Spleen (tissue), 11 donors: ENCODE measurements around the gene HMOX2. TPM values are rescaled to one million over a fixed set of nuclear protein-coding genes. Genes with fewer than 3 reads are reported as not detected.

Source experiments
- DNase-seq: peaks from one replicate; pipeline ENCODE4 v3.0.0-alpha.2; 2020
- H3K27ac ChIP-seq, 8 donors: fragments of 200-600 bp; sonication (generic) in 7 of 8; 1 replicate in 4 of 8; 2 replicates in 4 of 8; pipeline versions ENCODE4 v1.5.0 to v1.8.0; 2016 to 2021; ENCODE audit warnings: inconsistent platforms in 4 of 8, mild to moderate bottlenecking in 4 of 8, moderate library complexity in 1 of 8
- H3K27me3 ChIP-seq, 7 donors: fragments of 200-600 bp; sonication (generic) in 6 of 7; replicated peaks in 1 of 7; 1 replicate in 4 of 7; 2 replicates in 3 of 7; pipeline versions ENCODE4 v1.5.0 to v1.8.0; 2016 to 2021; ENCODE audit warnings: inconsistent platforms in 3 of 7, mild to moderate bottlenecking in 1 of 7
- H3K36me3 ChIP-seq, 6 donors: fragments of 200-600 bp; sonication (generic) in 5 of 6; 1 replicate in 4 of 6; 2 replicates in 2 of 6; pipeline versions ENCODE4 v1.5.0 to v1.8.0; 2016 to 2021; ENCODE audit warnings: inconsistent platforms in 2 of 6
- H3K4me1 ChIP-seq, 6 donors: fragments of 200-600 bp; sonication (generic) in 5 of 6; 1 replicate in 3 of 6; 2 replicates in 3 of 6; pipeline versions ENCODE4 v1.5.0 to v1.8.0; 2016 to 2021; ENCODE audit warnings: inconsistent platforms in 3 of 6
- H3K4me3 ChIP-seq, 8 donors: fragments of 200-600 bp; sonication (generic) in 7 of 8; 1 replicate in 4 of 8; 2 replicates in 4 of 8; pipeline versions ENCODE4 v1.5.0 to v1.8.0; 2016 to 2021; ENCODE audit warnings: inconsistent platforms in 4 of 8, mild to moderate bottlenecking in 4 of 8, moderate library complexity in 2 of 8
- H3K9me3 ChIP-seq, 8 donors: fragments of 200-600 bp; sonication (generic) in 7 of 8; 1 replicate in 4 of 8; 2 replicates in 4 of 8; pipeline versions ENCODE4 v1.5.0 to v1.8.0; 2016 to 2021; ENCODE audit warnings: inconsistent platforms in 4 of 8
- CTCF ChIP-seq, 11 experiments: fragments of 200-600 bp in 7 of 11; fragments of 450-650 bp in 4 of 11; sonication (generic) in 4 of 11; IDR thresholded peaks in 8 of 11; conservative IDR thresholded peaks in 3 of 11; 1 replicate in 7 of 11; 2 replicates in 4 of 11; pipeline versions ENCODE4 v1.4.0 to v1.8.0; 2016 to 2021; ENCODE audit warnings: antibody characterized with exemption in 11 of 11, inconsistent platforms in 4 of 11, mild to moderate bottlenecking in 1 of 11
- POLR2A ChIP-seq, 3 donors: fragments of 450-650 bp; IDR thresholded peaks; one replicate each; pipeline ENCODE4 v1.5.1; 2017; ENCODE audit warnings: antibody characterized with exemption in 3 of 3, mild to moderate bottlenecking in 1 of 3
- POLR2AphosphoS5 ChIP-seq, 3 donors: sonication (generic); formaldehyde crosslinking; IDR thresholded peaks; one replicate each; pipeline ENCODE4 v1.5.1; 2017; ENCODE audit warnings: antibody characterized with exemption in 3 of 3
- WGBS, 5 donors: extraction: QIAGEN DNeasy Blood & Tissue Kit in 3 of 5; methylation state at CpG; one replicate each; pipeline versions ENCODE4 v1.1.5 to v1.1.7; 2013 to 2018; 5-methylcytosine and 5-hydroxymethylcytosine counted together
- intact Hi-C: fragments of 100-400 bp; cut with DNase I; formaldehyde crosslinking; loops from one replicate; pipeline ENCODE4 v1.15.0; 2023; ENCODE audit warnings: low total_unique reads
- polyA plus RNA-seq, 3 donors: library from polyadenylated mRNA; stranded (reverse); fragments of 200-250 nt; gene quantifications; one replicate each; pipeline ENCODE4 v1.2.1, GENCODE V29; 2013
- total RNA-seq, 7 donors: library from RNA; depleted of rRNA in 3 of 7; stranded (reverse); fragments of >200 nt in 3 of 7; fragmentation: NEBNext Ultra II Directional in 4 of 7; extraction: Animal tissue kit (Norgen Biotek cat#: 25700) in 4 of 7; gene quantifications; one replicate each; pipeline versions ENCODE4 v1.1.0 to v1.2.1, GENCODE V29; 2016 to 2021
- donor health status: healthy with polysubstance abuse.
- donor health status: DM: no; HTN: no; CAD: no; lungs with moderate emphysema.
- donor health status: DM: no; HTN: no; CAD: no.
- donor health status: Bipolar disorder and iron deficiency.
- donor health status: healthy.
- donor health status: DM: no; HTN: no; CAD: no.
- donor health status: DM: yes; HTN: yes; CAD: no.

The HMOX2 gene
- total and polyA plus RNA-seq, 10 donors: 26.6 to 73.8 (median 53.3) TPM

- Histone ChIP-seq H3K27me3 (no peaks in the 10 kb centered on the region), H3K4me3 (no peak overlapping the region), H3K27ac (no peak overlapping the region), H3K4me1 (no peaks in the 10 kb centered on the region), H3K9me3 (no peaks in the 10 kb centered on the region), H3K36me3 (peaks cover 3 to 100% (median 82%) of the 10 kb centered on the region in 6 donors)
- intact Hi-C loops: no loop called here
- 95 to 100% (median 98%) methylated on average over 3 of the region's 3 CpGs for WGBS, 5 donors
- no peak for DNase-seq
- TF ChIP-seq CTCF (IDR thresholded peaks at IDR 0.05 in 8 of 11, conservative IDR thresholded peaks at IDR 0.05 in 3 of 11) (no peak), POLR2A (IDR thresholded peaks at IDR 0.05) (no peak), POLR2AphosphoS5 (IDR thresholded peaks at IDR 0.05) (no peak)
Observed at GRCh38 chr16:4437366-4437765, 38.8 kb upstream of the HMOX2 start.

- H3K36me3 ChIP-seq: peaks cover 3 to 100% (median 98%) of the 10 kb centered on the region in 6 donors
- intact Hi-C loops: no loop called here
- TF ChIP-seq POLR2AphosphoS5 (IDR thresholded peaks at IDR 0.05): no peak
- TF ChIP-seq POLR2A (IDR thresholded peaks at IDR 0.05): no peak
- TF ChIP-seq CTCF (IDR thresholded peaks at IDR 0.05 in 8 of 11, conservative IDR thresholded peaks at IDR 0.05 in 3 of 11): no peak
- H3K27ac ChIP-seq: no peak overlapping the region
- WGBS, 5 donors: 91 to 96% (median 94%) methylated on average over 11 of the region's 11 CpGs
- DNase-seq: no peak
- H3K4me3 ChIP-seq: no peak overlapping the region
- H3K4me1 ChIP-seq: no peaks in the 10 kb centered on the region
- H3K9me3 ChIP-seq: no peaks in the 10 kb centered on the region
- no peaks in the 10 kb centered on the region for H3K27me3 ChIP-seq
Observed at GRCh38 chr16:4442371-4442770, 33.8 kb upstream of the HMOX2 start.

DNA sequence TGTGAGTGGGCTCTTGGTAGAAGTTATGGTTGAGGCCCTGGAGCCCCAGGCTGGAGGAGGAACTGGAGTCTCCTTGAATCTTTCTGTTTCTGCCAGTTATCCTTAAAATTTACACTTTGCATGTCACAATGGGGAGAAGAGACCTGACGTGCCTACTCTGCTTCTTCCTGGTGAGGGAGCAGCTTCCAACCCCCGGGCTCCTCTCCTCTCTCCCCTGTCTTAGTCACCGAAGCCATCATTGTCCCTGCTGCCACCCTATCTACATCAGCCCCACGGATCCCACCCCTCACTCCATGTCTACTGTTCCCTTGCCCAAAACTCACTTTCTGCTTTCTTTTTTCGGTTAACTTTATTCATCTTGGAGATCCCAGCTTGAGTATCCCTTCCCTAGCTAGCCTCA is 32.9 kb upstream of the HMOX2 start:
- no peaks in the 10 kb centered on the region for H3K9me3 ChIP-seq
- intact Hi-C loops: no loop called here
- DNase-seq: no peak
- WGBS, 5 donors: 74 to 83% (median 78%) methylated on average over 5 of the region's 5 CpGs
- peaks cover 3 to 100% (median 98%) of the 10 kb centered on the region in 6 donors for H3K36me3 ChIP-seq
- H3K4me1 ChIP-seq: no peaks in the 10 kb centered on the region
- H3K27ac ChIP-seq: no peak overlapping the region
- no peaks in the 10 kb centered on the region for H3K27me3 ChIP-seq
- no peak overlapping the region for H3K4me3 ChIP-seq
- TF ChIP-seq CTCF (IDR thresholded peaks at IDR 0.05 in 8 of 11, conservative IDR thresholded peaks at IDR 0.05 in 3 of 11) (no peak), POLR2A (IDR thresholded peaks at IDR 0.05) (no peak), POLR2AphosphoS5 (IDR thresholded peaks at IDR 0.05) (no peak)

- Histone ChIP-seq H3K27ac (no peak overlapping the region), H3K9me3 (no peaks in the 10 kb centered on the region), H3K4me1 (no peaks in the 10 kb centered on the region), H3K27me3 (no peaks in the 10 kb centered on the region), H3K36me3 (peaks cover 3 to 100% (median 98%) of the 10 kb centered on the region in 6 donors), H3K4me3 (no peak overlapping the region)
- WGBS, 5 donors: 94 to 100% (median 96%) methylated on average over 4 of the region's 4 CpGs
- TF ChIP-seq POLR2AphosphoS5 (IDR thresholded peaks at IDR 0.05) (no peak), CTCF (IDR thresholded peaks at IDR 0.05 in 8 of 11, conservative IDR thresholded peaks at IDR 0.05 in 3 of 11) (no peak), POLR2A (IDR thresholded peaks at IDR 0.05) (no peak)
- DNase-seq: no peak
- intact Hi-C loops: no loop called here
Observed at GRCh38 chr16:4443986-4444385, 32.2 kb upstream of the HMOX2 start.
